Kasumi-1 (cell line): ENCODE data around the gene SETD3.

Source experiments
- DNase-seq, 2 experiments: peaks; one replicate each; lab custom pipeline; 2025; lab: John Stamatoyannopoulos, UW

SETD3 gene

GRCh38 chr14:99516871-99517642 lies 36.4 kb upstream of the SETD3 start:
- no peak for DNase-seq

- no peak for DNase-seq
These were observed 35.7 kb upstream of the SETD3 start for GRCh38 chr14:99516156-99516870.

DNA sequence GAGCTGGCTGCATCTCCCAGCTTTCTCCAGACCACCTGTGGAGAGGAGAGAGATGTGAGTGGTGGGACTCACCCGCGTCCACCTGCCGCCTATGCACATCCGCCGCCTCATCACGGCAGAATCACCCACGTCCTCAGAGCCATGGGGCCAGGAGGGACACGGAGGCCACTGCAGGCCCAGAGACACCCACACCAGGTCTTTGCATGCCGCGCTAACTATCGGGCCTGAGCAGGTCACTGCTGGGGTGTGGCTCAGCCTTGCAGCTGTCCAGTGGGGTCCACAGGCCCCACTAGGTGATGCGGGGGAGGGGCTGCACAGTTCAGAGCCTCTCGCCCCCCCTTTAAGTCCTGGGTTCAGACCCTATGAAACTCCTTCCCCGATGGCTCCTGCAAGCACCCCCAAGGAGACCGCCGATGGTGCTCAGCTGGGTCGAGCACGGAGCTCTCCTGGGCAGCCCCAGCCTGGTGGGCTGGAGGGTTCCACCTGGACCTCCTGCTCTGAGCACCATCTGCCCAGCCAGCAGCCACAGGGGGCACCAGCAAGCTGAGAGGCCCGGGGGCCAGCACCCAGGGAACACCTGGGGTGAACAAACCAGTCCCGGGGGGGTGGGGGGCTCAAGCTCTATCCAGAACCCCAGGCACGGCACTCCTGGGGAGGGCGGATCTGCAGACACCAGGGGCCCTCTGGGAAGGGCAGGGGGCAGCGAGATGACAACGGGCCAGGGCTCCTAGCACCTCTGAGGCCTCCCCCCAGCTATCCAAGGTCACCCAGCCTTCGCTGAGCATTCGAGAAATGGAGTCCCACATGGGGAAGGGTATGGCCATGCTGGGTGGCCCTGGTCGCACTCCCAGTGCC lies 34.9 kb upstream of the SETD3 start:
- DNase-seq, result no peak

DNA sequence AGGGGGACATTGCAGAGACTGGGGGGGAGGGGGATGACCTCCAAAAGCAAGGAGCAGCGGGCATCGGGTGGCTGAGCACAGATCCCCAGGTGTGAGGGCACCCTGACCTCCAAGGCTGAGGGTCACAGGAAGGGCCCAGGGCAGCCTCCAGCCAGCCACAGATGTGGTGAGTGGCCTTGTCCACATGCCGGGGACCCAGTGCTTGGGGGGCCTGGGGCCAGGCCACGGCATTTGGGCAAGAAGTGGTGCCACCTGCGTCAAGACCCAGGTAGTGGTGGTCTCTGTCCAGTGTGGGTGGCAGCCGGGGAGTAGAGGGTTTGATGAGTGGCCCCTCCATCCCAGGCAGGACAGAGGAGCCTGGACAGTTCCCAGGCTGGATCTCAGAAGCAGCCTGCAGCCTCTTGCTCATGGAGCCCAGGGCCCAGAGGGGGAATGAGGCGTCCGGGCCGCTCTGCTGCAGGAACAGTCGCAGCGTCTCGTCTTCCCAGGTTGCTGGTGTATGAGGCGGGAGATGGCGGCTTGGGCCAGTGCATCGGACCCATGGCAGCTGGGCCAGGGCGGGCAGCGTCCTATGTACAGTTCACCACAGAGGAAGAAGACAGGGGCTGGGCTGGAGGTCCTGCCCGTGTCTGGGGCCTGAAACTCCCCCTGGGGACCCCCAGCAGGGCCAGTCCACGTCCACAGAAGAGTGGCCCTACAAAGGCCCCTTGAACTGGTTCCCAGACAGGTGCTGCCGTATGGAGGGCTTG lies 34.1 kb upstream of the SETD3 start:
- no peak for DNase-seq

DNA sequence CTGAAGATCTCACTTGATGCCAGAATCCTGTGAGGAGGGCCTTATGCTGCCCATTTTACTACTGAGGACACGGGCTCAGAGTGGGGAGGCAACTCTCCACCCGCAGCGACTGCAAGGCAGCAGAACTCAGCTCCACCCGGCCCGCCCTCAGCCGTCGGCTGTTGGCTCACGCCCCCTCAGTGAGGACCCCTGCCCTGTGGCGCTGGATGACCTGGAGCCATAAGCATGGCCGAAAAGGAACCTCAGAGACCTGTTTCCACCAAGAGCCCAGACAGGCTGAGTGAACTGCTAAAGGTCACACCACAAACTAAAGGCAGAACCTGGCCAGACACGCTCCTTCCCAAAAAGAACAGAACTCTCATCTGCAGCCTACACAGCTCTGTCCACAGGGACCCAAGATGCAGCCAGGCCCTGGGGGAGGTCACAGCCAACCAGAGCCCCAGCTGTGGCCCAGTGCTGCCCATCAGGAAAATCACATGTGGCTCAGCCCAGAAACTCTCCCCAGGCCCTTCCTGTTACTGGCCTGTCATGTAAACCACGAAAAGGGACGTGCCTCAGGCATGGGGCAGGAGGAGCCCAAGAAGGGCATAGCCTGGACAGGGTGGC lies 33.4 kb upstream of the SETD3 start:
- DNase-seq, result no peak

DNA sequence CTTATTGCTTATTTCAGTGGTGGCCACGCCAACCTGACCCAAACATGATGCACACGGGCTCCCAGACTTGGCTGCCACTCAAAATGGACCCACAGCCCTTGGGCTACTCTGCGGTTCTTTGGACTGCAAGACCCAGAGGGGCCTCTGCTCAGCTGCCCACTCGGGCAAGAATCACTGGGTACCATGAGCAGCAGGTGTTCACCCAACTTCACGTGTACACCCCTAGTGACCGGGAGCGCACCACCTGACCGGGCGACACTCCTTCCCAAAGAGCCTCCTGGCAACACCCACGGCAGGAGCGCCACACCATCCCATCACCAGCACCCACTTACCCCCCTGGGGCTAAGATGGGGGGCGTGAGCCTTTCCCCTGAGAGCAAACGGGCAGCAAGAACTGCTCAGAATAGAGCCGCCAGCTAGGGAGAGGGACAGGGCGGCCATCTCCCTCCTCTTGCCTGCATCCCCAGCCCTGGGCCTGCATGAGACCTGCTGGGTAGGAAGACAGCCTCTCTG lies 32.6 kb upstream of the SETD3 start:
- no peak for DNase-seq

DNA sequence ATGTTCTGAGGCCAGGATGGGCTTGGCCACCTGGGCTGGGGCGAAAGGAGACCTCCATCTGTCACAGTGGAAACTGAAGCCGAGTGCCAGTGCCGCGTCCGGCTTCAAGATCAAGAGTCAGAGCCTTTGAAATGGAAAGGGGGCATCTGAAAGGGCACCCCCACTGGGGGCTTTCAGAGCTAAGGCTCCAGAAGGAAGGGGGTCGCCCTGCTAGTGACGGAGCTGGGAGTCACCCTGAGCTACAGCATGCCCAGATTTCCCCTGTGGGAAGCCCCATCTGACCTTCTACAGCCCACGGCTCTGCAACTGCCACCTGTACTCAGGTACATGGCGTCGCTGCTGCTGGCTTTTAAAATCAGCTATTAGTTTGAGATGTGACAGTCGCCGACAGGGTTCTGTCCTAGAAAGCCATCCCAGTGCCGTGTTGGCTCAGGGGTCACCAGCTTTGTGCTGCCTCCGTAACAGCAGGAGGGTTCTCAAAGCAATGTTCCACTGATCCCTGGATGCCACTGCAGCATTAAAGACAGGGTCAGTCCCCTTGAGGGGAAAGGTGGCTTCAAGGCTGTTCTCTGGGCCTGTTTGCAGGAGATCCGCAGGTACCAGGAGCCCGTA lies 32.0 kb upstream of the SETD3 start:
- no peak for DNase-seq

DNA sequence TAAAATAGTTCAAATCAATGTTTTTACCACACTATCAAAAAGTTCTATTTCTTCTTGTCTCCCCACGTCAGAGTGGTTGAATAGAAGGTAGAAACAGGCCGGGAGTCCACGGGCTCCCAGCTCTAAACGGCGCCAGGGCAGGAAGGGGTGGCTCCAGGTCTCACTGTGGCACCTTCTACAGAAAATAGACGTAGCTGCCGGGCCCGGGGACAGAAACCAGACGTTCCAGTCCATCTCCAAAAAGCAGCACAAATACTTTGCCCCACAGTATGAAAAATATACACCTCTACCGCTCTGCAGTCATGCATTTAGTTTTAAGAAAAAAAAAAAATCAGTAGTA lies 31.4 kb upstream of the SETD3 start:
- DNase-seq, result no peak

- DNase-seq, result no peak
These were observed 30.9 kb upstream of the SETD3 start for GRCh38 chr14:99511421-99512109.

- no peak for DNase-seq
These were observed 30.0 kb upstream of the SETD3 start for GRCh38 chr14:99510556-99511139.

- DNase-seq, result no peak
These were observed 29.4 kb upstream of the SETD3 start for GRCh38 chr14:99509871-99510555.

GRCh38 chr14:99508896-99509629 lies 28.4 kb upstream of the SETD3 start:
- no peak for DNase-seq

GRCh38 chr14:99507860-99508640 lies 27.4 kb upstream of the SETD3 start:
- DNase-seq, result no peak

GRCh38 chr14:99506276-99506675 lies 25.6 kb upstream of the SETD3 start:
- DNase-seq, result no peak

DNA sequence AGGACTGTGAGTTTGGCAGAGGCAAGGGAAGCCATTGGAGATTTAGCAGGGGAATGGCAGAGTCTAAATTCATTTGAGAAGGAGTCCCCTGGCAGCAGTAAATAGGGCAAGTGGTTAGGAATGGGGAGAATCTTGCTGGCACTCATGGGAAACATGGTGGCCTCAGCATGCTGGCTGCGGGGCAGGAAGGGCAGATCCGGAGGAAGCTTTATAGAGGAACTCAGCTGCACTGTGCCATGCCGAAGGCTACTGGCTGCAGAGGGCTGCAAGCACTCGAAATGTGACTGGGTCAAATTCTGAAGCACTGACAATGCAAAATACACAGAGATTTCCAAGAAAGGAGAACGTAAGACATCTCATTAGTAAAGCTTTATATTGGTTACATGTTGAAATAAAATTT lies 24.4 kb upstream of the SETD3 start:
- DNase-seq, result no peak

GRCh38 chr14:99503848-99504453 lies 23.3 kb upstream of the SETD3 start:
- no peak for DNase-seq

DNA sequence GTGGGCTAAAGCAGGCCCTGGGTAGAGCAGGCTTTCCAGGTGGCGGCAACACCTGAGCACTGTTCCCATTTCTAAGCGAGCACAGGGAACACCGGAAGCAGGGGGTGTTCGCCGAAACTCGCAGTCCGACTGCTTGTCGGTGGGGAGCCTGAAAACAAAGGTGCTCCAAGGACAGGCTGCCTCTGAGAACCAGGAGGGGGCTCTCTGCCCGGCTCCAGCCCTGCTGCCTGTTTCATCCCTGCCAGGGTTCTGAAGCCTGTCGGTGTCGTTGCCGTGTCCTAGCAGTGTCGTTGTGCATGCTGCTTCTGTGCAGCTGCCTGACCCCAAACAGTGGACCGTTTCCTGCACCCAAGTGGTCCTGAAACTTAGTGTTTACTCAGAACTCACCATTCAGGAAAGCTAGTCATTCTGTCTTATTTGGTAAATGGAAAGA lies 22.3 kb upstream of the SETD3 start:
- DNase-seq, result no peak
